Bone marrow (tissue), 2 donors: ENCODE data around the gene KATNB1.
A peak's percentile ranks its signal among the peaks of the same experiment; 100 is the strongest.
"Not testable (repeated sequence)": the region's sequence is repeated elsewhere in the genome, so short reads cannot be mapped to it uniquely, and the experiment has no call there.

Source experiments
- DNase-seq, 2 donors: peaks; one replicate each; lab custom pipeline; 2025; lab: John Stamatoyannopoulos, UW

KATNB1 gene

GRCh38 chr16:57794849-57795430 lies 59.4 kb downstream of the KATNB1 start:
- DNase-seq: no peak

DNA sequence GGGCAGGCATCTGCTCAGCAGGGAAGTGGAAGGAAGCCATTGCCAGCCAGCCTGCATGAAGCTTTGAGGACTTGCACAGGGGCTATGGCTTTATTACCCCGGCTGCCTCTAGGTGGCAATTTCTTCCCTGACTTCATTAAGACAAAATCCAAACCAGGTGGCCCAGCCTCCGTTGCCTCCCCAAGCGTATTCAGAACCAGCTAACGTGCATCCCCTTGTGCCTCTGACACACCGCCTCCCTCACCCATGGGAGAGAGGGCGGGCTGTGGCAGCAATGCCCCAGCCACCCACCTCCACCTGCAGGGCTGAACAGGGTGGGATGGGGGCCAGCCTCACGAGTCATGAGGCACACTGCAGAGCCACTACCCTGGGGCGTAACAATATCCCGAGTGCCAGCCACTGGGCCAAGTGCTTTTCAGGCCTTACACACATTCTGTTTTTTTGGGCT lies 59.9 kb downstream of the KATNB1 start:
- DNase-seq: peak in 1 of 2 donors; percentile 37

DNA sequence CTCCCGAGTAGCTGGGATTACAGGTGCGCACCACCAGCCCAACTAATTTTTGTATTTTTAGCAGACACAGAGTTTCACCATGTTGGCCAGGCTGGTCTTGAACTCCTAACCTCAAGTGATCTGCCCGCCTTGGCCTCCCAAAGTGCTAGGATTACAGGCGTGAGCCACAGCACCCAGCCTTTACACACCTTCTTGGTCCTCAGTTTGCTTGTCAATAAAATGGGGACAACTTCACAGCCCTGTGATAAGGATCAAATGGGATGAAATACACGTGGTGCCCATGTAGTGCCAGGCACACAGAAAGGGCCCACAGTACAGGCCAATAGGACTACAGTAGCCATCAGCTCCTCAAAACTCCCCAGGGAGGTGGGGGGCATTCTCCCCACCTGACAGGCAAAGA lies 60.4 kb downstream of the KATNB1 start:
- DNase-seq: not testable (repeated sequence)

- DNase-seq: no peak
Measured at GRCh38 chr16:57797216-57797525, 61.6 kb downstream of the KATNB1 start.

DNA sequence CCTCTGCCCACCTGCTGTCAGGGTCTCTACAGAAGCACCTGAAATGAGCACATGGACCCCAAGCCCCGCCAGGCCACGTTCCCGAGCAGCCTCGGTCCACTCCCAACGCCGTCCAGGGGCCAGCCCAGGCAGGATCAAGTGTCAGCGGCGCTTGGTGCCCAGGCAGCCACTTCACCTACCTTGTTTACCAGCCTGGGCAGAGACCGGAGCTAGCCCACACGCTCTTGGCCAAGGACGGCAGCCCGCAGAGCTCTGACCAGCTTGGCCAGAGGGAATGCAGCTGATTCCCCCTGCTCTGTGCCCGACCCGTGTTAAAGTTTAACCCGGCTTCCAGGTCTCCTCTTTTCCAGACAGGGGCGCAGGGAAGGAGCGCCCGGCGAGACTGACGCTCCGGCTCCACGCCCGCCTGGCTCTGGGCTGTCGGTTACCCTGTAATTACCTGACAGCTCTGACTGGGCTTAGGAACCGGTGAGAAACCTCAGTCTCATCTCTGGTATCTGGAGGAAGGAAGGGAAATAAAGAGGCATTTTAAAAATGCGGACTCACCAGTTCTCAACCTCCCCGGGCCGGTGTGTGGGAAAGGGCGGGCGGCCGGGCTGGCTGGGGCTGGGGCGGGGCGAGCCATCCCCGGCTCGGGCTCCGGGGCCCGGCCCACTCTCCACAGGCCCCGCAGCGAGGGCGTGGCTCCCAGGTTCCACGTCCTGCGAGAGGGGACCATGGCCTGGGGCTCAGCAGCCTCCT lies 62.1 kb downstream of the KATNB1 start:
- no peak for DNase-seq

DNA sequence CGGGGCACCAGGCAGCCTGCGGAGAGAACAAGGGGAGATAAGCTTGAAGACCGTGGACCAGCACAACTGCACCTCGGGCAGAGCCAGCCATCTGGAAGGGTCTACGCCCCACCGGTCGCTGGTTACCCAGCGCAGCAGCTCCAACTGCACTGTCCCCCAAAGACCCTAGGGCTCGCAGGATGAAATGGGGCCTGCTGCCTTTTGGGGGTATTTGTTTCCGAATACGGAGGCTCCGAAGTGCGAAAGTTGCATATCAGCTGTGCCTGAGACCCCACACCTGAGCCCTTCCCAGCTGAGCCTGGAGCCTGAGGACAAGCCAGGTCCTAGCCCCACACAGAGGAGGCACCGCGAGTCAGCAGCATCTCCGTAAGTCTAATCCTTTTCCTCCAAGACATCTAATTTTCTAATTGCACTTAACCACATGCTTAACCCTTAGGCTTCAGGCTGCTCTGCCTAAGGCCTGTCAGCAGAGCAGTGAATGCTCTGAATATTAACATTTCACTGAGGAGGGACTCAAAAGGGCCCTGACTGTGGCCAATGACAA lies 62.8 kb downstream of the KATNB1 start:
- no peak for DNase-seq

DNA sequence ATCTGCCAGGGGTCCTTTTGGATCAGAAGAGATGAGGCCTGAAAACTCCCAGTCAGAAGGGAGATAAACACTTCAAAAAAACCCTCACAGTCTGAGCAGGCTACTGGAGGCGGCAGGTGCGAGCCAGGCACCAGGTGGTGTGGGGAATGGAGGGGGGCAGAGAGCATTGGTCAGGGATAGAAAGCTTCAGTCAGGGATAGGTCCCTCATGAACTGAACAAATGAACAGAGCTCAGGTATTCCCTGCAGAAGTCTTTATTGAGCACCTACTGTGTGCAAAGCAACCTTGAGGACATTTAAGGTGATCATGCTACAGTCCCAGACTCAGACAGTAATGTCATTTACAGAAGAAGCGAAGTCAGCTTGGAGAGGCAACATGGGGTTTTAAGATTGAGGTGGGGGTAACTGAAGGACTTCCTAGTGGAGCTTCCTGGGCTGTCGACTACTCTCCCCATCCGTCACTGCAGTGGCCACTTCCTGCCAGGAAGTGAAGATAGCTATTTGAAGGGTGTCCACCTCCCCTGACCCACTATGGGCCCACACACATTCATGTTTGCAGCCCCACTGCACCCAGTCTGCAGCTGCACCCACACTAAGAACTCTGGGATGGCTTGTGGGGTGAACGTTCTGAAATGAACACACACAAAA lies 63.5 kb downstream of the KATNB1 start:
- DNase-seq: no peak

- DNase-seq: peak in 1 of 2 donors; percentile 74
Measured at GRCh38 chr16:57799600-57800199, 64.1 kb downstream of the KATNB1 start.

GRCh38 chr16:57800200-57801097 lies 64.9 kb downstream of the KATNB1 start:
- no peak for DNase-seq

DNA sequence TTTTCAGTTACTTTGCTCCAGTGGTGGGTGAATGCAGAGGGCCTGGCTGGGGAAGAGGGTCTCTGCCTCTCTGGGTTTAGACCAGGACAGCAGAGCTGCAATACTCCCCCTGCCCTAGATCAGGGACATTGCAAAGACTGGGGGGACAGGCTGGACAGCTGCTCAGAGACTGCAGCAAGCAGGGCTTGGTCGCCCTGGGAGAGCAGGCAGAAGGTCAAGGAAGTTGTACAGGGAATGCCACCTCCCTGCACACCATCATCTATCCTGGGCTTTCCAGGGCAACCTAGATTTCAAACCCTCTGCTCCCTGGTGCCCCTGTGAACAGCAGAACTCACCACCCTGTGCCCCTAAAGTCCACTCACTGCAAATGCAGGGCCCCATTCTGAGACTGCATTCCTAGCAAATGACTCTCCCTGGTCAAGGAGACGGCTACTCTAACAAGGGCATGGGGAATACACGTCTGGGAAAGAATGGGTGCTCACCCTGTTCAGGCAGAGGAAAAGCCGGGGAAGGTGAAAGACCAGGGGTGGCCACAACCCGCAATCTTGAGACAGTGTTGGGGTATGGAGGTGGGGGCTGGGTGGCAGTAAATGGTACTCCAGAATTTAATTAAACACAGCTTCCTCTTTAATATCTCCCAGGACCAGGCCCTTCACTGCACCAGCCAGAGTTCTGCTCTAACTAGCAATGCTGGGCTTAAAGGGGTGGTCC lies 65.7 kb downstream of the KATNB1 start:
- no peak for DNase-seq

DNA sequence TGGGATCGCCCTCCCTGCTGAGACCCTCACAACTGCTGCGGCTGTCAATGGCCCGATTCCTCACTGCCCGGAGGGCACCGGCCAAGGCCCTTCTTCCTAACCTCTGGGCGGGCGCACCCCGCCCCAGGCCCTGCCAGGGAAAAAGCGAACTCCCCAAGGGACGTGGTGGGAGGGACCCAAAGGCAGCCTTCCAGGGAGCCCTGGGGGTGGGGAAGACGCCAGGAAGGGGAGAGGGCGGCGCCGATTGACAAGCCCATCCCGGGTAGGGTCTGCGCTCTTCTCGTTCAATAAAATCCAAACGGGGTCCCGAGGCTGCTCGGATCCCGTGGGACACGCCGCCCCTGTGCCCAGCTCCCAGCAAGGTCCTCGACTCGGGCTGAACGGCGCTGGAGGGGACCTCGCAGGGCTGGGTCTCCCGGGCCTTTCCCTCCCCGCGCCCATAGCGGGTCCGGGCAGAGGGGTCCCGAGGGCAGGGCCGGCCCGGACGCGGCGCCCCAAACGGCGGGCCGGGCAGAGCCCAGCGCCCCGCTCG lies 66.3 kb downstream of the KATNB1 start:
- DNase-seq: no peak

GRCh38 chr16:57802341-57803133 lies 67.0 kb downstream of the KATNB1 start, which contains the start of gene KIFC3:
Gene KIFC3 (minus strand): TSS chr16:57802491. CDS start chr16:57798243, 4,248 bp downstream.
- DNase-seq: peak; percentile 19 to 62

- no peak for DNase-seq
Measured at GRCh38 chr16:57803134-57803990, 67.8 kb downstream of the KATNB1 start.

GRCh38 chr16:57804111-57804837 lies 68.7 kb downstream of the KATNB1 start:
- DNase-seq: no peak

DNA sequence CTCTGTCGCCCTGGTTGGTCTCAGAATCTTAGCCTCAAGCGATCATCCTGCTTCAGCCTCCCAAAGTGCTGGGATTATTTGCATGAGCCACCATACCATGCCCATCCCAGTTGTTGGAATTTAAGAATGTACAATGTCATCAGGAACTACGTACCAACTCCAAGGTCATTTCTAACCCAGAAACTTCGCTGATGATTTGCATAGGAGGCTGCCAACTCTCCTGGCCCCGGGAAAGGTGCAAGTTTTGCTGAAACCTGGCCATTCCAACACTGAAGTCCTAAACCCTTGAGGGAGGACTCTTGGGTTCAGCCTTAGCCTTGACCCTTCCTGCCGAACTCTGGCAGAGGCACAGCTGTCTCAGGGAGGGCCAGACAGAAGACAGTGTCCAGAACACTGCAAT lies 69.6 kb downstream of the KATNB1 start:
- DNase-seq: no peak
